DND-41 (cell line): ENCODE results near the gene UBN2.

ENCODE experiments used
- EZH2 ChIP-seq: IDR thresholded peaks from 3 replicates; pipeline ENCODE4 v1.6.1; 2012; ENCODE audit warnings: borderline replicate concordance, low read depth, mild to moderate bottlenecking, moderate library complexity, low read length, inconsistent platforms; ENCODE audit not compliant: severe bottlenecking
- TF ChIP-seq, protein P1 (sequence below): IDR thresholded peaks from 2 replicates; pipeline ENCODE4 v1.5.1; 2012; ENCODE audit warnings: borderline replicate concordance, low read length, moderate library complexity, mild to moderate bottlenecking; ENCODE audit not compliant: poor library complexity, severe bottlenecking; ENCODE audit errors: extremely low read depth

GRCh38 chr7:139205843-139206242 lies 25.2 kb upstream of the UBN2 start:
- TF ChIP-seq, protein P1, sequence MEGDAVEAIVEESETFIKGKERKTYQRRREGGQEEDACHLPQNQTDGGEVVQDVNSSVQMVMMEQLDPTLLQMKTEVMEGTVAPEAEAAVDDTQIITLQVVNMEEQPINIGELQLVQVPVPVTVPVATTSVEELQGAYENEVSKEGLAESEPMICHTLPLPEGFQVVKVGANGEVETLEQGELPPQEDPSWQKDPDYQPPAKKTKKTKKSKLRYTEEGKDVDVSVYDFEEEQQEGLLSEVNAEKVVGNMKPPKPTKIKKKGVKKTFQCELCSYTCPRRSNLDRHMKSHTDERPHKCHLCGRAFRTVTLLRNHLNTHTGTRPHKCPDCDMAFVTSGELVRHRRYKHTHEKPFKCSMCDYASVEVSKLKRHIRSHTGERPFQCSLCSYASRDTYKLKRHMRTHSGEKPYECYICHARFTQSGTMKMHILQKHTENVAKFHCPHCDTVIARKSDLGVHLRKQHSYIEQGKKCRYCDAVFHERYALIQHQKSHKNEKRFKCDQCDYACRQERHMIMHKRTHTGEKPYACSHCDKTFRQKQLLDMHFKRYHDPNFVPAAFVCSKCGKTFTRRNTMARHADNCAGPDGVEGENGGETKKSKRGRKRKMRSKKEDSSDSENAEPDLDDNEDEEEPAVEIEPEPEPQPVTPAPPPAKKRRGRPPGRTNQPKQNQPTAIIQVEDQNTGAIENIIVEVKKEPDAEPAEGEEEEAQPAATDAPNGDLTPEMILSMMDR, result no peak
- no peak for TF ChIP-seq EZH2
